NCI-H1092 (cell line): Measurements from ENCODE around the gene SREBF2.

ENCODE experiments used
- DNase-seq: peaks from one replicate; lab custom pipeline; 2025; lab: John Stamatoyannopoulos, UW

The SREBF2 gene

DNA sequence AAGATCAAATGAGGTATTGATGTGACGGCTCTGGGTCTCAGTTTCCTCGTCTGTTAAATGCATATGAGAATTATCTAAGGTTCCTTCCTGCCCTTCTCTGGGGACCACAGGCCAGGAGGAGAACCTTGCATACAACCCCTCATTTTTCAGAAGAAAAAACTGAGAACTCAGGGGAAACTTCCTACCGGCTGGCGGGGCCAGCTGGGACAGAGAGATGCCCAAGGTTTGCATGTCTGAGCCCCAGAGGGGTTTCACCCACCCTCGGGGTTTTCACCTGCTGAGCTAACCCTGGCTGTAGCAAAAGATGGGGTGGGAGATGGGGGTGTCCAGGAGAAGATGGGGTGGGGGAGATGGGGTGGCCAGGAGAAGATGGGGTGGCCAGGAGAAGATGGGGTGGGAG, 89.4 kb downstream of the SREBF2 start:
- no peak for DNase-seq

DNA sequence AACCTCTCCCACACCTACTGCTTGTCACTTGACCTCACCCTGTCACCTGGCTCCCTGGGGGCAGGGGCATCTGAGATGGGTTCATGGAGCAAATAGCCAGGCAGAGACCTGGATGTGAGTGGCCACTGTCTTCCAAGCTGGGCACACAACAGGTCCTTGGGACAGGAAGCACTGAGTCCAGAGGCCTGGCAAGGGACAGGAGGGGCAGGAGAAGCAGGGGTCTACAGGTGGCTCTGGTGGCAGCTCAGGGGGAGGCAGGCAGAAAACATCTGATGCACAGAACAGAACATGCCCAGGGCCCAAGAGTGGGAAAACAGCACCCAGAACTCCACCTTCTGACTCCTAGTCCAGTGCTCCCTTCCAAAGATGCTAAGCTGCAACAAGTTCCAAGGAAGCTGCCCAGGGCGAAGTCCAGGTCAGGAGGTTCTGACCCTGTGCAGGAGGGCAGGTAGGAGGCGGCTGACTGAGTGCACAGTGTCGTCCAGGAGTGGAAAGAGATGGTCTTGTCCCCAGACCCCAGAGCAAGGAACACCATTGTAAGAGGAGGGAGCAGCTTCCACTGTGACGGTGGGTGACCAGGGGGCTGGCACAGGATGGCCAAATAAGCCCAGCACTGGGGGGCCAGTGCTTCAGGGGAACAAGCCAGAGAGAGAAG, 90.2 kb downstream of the SREBF2 start:
- DNase-seq = no peak

DNA sequence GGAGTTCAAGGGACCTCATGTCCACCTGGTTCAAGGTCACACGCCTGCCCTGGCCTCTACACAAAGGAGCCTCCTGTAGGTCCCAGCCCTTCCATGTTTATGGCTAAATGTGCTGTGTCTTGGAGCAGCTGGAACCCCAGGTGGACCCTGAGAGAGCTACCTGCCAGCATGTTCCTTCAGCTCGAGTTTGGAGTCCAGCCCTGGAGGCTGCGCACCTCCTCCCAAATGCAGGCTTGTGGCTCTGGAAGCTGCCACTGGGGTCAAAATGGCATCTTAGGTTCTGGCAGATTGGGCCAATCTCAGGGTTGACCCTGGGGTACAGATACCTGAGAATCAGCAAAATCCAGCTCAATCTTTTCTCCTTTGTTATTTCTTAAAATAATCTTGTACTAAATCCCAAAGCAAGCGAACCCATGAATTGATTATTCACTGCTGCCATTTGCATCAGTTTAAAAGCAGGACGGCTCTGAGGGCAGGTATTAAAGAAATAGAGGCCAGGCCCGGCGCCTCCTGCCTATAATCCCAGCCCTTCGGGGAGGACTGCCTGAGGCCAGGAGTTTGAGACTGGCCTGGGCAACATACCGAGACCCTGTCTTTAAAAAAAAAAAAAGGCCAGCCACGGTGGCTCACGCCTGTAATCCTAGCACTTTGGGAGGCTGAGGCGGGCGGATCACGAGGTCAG, 90.8 kb downstream of the SREBF2 start:
- DNase-seq = no peak

DNA sequence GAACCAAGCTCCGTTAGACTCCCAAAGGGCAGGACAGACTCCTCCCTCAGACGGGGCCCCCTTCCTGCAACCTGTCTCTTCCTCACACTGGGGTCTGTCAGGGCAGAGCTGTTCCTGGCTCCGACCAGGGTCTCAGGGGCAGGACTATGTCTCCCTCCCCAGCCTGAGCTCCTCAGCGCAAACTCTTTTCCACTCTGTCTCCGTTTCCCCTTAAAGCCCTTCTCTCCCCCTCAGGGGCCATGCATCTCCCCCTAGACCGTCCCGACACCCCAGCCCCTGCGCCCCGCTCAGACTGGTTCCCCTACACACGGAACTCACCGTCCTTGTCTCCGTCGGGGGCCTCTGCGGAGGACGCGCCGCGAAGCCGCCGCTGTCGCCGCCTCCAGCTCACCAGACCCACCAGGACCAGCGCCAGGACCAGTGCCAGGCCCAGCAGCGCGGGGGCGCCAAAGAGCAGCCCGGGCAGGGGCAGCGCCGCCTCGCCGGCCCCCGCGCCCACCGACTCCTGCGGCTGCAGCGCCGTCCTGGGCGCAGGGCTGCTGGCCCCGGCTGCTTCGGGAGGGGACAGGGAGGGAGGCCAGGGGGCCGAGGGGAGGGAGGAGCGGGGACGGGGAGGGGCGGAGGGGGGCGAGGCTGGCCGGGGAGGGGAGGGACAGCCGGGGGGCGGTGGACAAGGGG, 93.0 kb downstream of the SREBF2 start:
- DNase-seq = no peak

DNA sequence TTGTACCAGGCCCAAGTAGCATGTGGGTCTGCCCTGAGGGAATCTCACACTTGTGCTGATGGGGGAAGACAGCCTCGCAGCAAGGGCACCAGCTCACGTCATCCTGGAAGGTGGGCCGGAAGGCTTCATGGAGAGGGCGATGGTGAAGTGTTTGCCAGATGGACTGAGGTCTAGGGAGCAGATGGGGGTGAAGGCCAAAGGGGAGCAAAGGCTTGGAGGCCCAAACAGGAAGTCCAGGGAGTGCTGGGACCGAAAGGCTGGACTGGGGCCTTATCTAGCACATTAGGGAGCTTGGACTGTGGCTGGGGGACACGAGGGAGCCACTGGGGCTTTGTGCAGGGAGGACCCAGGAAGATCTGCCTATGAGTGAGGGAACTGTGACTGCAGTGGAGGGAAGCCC, 94.9 kb downstream of the SREBF2 start:
- DNase-seq = no peak

DNA sequence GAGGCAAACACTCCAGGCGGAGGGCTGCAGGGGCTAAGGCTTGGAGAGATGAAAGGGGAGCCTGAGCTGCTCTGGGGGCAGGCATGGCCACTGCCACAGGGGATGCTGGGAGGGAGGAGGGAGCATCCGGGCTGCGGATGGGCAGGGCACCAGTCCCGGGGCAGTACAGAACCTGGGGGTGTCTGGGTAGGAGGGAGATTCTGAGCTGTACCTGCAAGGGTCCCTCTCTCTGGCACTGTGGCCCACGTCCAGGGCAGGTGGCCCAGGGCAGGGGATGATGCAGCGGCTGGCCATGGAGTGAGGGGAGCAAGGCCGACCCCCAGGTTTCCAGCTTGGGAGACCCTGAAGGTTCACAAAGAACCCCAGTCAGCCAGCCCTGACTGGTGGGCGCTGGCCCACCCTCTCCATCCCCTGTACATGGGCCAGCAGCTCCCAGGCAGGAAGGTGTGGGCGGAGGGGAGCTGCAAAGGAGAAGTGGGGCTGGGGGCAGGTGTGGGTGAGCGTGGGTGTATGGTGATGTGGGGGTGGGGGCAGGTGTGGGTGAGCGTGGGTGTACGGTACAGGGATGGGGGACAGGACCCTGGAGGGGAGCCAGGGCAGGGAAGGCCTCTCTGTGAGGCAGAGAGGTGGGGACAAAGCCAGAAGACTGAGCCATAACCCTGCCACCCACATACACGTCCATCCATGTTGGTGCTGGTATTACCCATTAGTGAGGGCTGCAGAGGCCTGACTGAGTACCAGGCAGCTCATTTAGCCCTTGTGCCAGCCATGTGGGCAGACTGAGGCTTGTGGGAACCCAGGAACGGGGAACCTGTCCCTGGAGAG, 95.9 kb downstream of the SREBF2 start:
- no peak for DNase-seq

DNA sequence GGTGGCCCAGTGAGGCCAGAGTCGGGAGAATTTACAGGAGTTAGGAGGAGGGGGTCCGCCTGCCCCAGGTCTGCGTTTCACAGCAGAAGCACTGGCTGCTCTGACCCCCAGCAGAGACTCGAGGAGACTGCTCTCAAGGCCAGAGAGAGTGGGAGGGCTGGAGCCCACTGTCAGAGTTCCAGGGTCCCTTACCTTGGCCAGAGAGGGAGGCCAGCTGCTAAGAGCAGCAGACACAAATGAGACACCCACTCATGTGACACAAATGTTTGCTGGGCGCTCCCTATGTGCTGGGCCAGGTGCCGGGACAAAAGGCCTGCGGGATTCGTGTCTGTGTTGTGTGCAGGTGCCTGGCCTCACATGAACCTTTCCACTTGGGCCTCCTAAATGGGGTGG, 96.5 kb downstream of the SREBF2 start:
- DNase-seq = peak; percentile 58

DNA sequence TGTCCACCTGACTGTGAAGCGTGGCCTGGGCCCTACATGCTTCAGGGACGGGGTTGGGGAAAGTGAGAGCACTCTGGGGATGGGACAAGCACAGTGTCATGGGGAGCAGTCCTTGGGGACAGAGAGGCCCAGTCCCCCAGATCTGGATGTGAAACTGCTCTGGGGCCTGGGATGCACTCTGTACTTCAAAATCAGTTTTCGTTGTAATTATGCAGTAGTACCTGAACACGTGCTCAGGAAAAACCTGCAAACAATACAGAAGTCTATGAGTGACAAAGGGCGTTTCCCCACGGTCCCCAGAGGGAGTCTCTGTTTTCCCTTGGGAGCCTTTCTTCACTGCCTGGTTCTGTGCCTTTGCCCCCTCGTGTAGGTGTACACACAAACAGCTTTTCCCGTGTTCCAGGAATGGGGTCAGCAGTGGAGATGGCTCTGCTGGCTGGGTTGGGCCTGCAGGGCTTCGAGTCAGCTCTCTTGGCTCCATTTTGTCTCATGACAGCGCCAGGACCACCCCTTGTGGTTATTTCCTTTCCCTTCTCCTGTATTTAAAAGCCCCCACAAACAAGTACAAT, 98.9 kb downstream of the SREBF2 start:
- DNase-seq = no peak

DNA sequence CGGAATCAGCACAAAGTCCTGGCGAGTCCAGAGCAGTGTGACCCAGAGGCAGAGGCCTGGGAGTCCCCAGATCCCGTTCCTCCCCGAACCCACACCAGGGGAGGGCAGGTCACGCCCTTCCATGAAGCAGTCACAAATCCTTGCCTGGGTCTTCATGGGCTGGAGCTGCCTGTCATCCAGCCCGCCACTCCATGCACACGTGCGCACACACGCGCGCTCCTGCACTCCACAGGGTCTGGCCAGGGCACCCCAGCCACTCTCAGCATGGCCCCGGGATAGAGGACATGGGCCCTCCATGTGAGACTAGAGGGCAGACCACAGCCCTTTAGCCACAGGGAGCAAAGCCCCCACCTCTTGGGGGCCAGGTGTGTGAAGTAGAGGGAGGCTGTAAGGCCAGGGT, 99.4 kb downstream of the SREBF2 start:
- no peak for DNase-seq

DNA sequence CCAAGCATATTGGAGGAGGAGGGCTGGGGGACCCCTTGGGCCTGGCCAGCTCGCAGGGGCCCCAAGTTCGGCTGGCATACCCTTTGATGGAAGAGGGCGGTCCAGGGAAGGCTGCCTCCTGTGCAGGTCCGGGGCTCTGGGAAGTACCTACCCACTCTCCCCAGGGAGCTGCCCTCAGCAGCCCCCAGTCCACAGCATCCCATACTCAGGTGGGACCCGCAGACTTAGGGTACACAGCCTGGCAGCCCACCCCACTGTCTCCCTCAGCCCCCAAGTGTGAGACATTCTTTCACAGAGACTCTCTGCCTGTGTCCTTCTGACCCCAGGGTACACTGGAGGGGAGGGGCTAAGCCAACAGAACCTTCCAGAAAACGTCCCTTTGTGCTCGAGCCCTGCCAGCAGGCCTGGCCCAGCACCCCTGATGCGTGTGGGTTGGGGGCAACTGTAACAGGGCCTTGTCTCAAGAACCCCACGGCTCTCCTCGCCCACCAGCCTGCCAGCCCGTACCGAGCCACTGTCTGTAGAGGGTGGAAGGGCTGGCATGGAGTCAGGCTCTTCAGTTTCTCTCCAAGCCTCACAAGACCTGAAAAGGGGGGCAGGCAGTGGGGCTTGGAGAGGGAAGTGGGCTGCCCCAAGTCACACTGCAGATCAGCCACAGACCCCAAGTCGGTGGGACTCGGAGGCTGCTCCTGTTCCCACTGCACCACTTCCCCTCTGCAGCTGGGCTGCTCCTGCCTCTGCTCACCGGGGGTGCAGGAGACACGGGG, 100.7 kb downstream of the SREBF2 start:
- no peak for DNase-seq

DNA sequence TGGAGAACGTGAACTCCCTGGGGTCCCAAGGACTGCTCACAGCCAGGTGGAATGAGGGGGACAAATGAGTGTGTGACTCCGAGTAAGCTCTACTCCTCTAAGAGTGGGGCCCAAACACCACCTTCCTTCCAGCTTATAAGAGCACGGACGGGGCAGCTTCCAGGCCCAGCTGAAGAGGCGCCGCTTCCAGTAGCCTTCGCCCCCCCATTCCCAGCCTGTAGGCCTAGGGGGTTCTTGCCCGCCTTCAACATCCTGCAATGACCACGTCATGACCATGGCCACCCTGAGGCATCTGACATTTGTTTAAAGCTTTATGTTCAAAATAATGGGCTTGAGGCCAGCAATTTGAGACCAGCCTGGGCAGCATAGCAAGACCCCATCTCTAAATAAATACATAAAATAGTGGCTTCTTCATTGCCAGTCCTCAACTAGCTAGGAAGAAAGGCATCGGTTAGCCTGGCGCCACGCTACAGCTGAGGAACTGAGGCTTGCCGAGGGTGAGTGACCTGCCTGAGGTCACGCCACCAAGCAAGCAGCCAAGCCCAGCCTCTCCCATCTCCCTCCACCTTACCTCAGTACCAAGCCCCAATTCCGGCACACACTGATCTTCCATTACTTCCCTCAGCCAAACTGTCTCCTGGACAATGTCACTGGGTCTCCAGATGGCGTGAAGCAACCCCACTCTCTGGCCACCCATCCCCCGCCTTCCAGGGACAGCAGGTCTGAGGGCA, 101.5 kb downstream of the SREBF2 start:
- no peak for DNase-seq

DNA sequence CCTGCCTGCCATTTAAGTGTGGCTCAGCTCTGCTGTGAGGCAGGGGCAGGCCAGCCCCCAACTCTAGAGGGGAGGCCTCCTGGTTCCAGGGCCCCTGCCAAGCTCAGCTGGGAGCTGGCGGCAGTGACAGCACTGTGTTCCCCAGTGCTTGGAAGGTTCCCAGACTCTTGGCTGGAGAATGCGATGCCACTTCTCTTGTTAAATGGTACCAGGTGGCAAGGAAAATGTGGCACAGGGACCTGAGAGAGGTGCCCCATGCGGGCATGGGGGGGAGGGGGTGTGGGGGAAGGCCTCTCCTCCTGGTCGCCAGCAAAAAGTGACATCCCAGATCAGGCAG, 102.1 kb downstream of the SREBF2 start:
- DNase-seq = peak; percentile 42

DNA sequence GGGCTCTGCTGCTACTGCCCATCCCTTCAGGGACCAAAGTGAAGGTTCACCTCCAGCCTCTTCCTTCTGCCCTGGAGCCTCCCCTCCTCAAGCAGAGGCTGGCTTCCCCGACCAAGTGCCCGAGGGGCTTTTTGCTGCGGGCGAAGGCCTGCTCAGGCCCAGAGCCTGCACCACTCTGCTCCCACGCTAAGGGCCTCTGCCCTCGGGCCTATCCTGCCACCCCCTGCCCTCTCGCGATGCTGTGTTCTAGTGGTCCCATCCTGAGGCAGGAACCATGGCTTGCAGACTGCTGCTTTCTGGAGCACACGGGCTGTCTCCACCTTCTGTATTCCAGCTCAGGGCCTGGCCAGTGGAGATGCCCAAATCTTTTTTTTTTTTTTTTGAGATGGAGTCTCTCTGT, 102.6 kb downstream of the SREBF2 start:
- no peak for DNase-seq

DNA sequence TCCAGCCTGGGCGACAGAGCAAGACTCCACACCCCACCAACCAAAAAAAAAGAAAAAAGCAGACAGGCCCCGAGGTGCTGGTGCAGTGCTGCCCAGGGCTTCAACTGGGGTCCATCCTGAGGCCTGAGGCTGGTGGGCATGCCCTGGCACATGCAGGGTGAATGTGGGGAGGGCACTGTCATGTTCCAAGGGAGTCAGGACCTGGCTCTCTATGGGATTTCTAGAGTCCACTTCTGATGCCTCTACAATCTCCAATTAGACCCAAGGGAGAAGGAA, 103.9 kb downstream of the SREBF2 start:
- no peak for DNase-seq

DNA sequence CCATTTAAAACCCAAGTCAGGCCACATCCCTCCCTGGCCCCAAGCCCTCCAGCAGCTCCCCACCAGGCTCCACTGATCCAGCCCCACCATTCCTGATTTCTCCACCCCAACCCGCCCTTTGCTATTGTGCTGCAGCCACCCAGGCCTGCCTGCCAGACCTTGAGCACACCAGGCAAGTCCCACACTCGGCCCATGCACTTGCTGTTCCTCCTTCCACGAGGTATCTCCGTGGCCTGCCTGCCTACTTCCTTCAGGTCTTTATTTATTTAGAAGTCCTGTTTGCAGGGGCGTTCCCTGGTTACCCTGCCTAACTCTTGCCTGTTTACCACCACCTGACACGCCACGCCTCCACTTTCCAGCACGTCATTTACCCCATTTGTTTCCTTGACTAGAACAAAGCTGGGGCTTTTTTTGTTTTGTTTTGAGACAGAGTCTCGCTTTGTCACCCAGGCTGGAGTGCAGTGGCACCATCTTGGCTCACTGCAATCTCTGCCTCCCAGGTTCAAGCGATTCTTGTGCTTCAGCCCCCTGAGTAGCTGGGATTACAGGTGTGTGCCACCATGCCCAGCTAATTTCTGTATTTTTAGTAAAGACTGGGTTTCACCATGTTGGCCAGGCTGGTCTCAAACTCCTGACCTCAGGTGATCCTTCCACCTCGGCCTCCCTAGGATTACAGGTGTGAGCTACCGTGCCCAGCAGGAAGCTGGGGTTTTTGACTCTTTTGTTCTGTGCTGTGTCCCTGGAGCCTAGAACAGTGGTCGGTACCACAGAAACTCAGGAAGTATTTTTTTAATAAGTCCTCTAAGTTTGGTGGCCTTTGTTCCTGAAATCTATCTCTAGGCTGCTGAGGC, 107.3 kb downstream of the SREBF2 start:
- DNase-seq = no peak

DNA sequence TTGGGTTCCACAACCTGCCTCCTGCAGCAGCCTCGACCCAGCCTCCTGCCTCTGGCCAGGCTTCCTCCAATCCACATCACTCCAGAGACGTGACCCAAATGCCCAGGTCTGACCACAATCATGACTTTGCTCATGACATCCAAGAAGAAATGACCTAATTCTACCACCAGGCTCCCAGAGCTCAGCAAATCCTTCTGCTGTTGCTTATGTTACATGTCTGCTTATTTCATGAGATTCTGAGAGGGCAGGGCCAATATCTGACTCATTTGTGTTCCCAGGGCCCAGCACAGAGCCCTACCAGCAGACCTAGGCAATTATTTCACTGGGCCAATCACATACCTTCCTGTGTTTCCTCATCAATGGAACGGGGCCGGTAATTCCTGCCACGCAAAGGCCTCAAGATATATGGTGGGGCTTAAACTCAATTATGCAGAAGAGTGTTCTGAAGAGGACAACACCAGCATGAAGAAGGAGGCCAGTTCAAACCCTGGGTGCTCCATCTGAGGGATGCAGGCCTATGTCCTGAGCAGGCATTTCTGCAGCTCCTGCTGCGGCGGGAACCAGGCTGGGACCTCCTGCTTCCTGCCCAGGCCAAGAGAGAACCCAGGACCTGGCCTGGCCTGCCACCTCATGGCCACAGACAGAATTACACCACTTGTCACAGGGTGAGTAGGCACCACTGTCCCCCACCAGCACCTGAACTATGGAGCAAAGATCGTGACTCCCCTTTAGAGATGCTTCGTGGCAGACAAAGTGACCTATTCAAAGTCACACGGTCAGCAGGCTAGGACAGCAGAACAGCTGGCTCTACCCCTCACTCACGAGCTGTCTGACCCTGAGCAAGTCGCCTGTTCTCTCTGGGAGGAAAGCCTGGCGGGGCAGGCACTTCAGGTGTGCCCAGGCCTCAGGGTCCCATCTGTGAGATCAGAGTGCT, 108.2 kb downstream of the SREBF2 start:
- peak; percentile 53 for DNase-seq

DNA sequence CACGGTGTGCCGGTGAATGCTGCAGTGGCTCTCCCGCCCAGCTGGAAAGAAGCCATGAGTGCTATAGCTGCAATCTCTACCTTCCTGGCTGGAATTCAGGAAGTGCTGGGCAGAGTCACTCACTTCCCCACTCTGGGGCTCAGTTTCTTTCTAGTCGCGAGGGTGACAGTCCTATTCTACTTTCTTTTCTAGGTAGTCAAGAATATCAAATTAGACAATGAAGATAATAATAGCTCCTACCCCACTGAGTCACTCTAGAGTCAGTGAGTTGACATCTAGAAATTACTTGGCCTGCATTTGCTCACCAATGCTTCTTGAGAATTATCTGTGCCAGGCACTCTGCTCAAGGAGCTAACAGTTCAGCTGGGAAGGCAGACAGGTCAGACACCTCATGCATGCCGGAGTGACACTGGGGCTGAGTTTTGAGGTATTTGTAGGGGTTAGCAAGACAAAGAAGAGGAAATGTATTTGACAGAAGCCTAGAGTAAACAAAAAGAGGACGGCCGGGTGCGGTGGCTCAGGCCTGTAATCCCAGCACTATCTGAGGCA, 110.8 kb downstream of the SREBF2 start:
- no peak for DNase-seq

DNA sequence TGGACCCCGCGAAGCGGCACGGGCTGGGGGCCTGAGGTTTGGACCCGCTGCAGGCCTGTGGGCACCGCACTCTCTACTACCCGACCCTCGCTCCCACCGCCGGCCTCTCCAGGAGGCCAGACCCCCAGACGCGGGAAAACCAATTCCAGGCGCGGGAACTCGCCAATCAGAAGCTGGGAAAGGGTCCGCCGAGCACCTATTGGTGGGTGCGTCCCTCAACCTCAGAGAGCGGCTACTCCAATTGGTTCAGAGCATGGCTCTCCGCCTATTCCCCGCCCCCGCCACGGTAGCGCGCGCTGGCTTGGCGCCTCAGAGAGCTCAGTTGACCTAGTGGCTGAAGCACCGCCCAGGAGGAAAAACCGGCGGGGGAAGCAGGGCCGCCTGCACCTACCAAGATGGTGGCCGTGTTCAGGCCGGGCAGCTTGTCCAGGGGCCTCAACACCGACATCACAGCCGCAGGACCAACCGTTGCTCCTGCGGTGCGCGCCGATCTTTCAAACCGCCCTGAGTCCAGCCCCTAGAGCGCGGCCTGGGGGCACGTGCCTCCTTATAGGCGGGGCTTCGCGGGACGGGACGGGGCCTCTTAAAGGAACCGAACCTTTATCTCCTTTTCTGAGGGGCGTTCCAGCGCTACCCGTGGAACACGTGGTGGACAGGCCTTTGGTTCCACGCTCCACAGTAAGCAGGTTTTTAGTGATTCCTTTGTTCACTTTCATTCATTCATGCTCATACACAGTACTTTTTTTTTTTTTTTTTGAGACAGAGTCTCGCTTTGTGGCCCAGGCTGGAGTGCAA, 113.9 kb downstream of the SREBF2 start, which contains the start of gene CENPM:
CENPM (minus strand) TSS at position 524 of the 795 bp plus-strand sequence; CDS start at position 448, 76 bp downstream.
- peak; percentile 97 for DNase-seq
